Suprapubic skin (tissue), 3 donors: ENCODE measurements around the gene AMOTL1.

Source experiments
- CTCF ChIP-seq, 2 donors: fragments of 200-600 bp in 1 of 2; fragments of 450-650 bp in 1 of 2; sonication (generic) in 1 of 2; IDR thresholded peaks; one replicate each; pipeline ENCODE4 v1.5.1; 2016 to 2019; ENCODE audit warnings: antibody characterized with exemption in 2 of 2, mild to moderate bottlenecking in 1 of 2, moderate library complexity in 1 of 2
- POLR2A ChIP-seq, 2 donors: fragments of 450-650 bp; IDR thresholded peaks; one replicate each; pipeline ENCODE4 v1.6.1; 2017; ENCODE audit warnings: antibody characterized with exemption in 2 of 2, mild to moderate bottlenecking in 2 of 2, moderate library complexity in 2 of 2

GRCh38 chr11:94768602-94769541 lies 716 bp downstream of the AMOTL1 start:
- TF ChIP-seq CTCF (IDR thresholded peaks at IDR 0.05) (no peak), POLR2A (IDR thresholded peaks at IDR 0.05) (no peak)
